ENCODE measurements around the gene CASQ2. TPM values are rescaled to one million over a fixed set of nuclear protein-coding genes. Genes with fewer than 3 reads are reported as not detected.

CASQ2 gene
- total and polyA plus RNA-seq, 2 of the 13 experiments (the other 11 are each of a cell fraction or from before 2014, with no cell fraction given), result not detected

GRCh38 chr1:115714572-115715141 is 53.9 kb downstream of the CASQ2 start:
- peak; percentile 41 for DNase-seq (ENCODE audit: low spot score)

More at GRCh38 chr1:115714572-115715141, 53.9 kb downstream of the CASQ2 start:
- CTCF ChIA-PET (ENCODE audit: low intra/inter-chr PET ratio, low total read pairs), result no interaction called here
- H3K4me2 ChIP-seq (ENCODE audit: low read depth, low read length), result peak overlapping the region; percentile 21; the same call in 1 of the 2 replicates
- no CpG with 5 or more reads among the region's 1 CpG for WGBS (ENCODE audit: low lambda C conversion rate)
- H2AFZ ChIP-seq (ENCODE audit: low read length), result no peak overlapping the region
- in situ Hi-C loops (cut with HindIII; ENCODE audit: extremely low pct_ligation_motif_present, low pct_unique_long_range_greater_than_20kb) (loop anchor here (5.0 kb wide), 1 partner anchor 58 kb away; no protein-coding TSS in a partner anchor), intact Hi-C loops (cut with micrococcal nuclease; ENCODE audit: unreplicated experiment) (no loop called here)
- no peaks in the 10 kb centered on the region for H3K9me3 ChIP-seq (ENCODE audit: low read length)
- BruUV-seq (replicated peaks), result no TSS peak
- H3K27me3 ChIP-seq (ENCODE audit: control insufficient read depth in 1 of 2, insufficient read depth in 2 of 2, low read length in 2 of 2), result no peaks in the 10 kb centered on the region
- no peak overlapping the region for H3K27ac ChIP-seq (ENCODE audit: extremely low read length, insufficient read depth, low read length)
- POLR2A ChIA-PET, result no interaction called here
- ATAC-seq (peak; percentile 52), FAIRE-seq (no peak)
- no peaks in the 10 kb centered on the region for H4K20me1 ChIP-seq (ENCODE audit: insufficient read depth, low read length)
- peaks cover 47% of the 10 kb centered on the region for H3K4me1 ChIP-seq (ENCODE audit: insufficient read depth, low read length)
- TF ChIP-seq MTA3 (CRISPR knock-in tag; IDR thresholded peaks at IDR 0.05) (no peak), ZNF615 (CRISPR knock-in tag; IDR thresholded peaks at IDR 0.05; ENCODE audit: borderline replicate concordance) (no peak), ZNF576 (CRISPR knock-in tag; IDR thresholded peaks at IDR 0.05) (no peak), TCF7 (IDR thresholded peaks at IDR 0.05; ENCODE audit: low read depth) (no peak), KDM2A (CRISPR knock-in tag; IDR thresholded peaks at IDR 0.05; ENCODE audit: borderline replicate concordance, low read depth) (no peak), NFKB2 (CRISPR knock-in tag; IDR thresholded peaks at IDR 0.05; ENCODE audit: borderline replicate concordance) (no peak), ZNF318 (CRISPR knock-in tag; IDR thresholded peaks at IDR 0.05) (no peak), GMEB1 (CRISPR knock-in tag; IDR thresholded peaks at IDR 0.05; ENCODE audit: borderline replicate concordance) (no peak)
- no peak overlapping the region for H3K9ac ChIP-seq (ENCODE audit: insufficient read depth, low read depth, low read length)
- no peaks in the 10 kb centered on the region for H3K36me3 ChIP-seq (replicated peaks in 1 of 2; ENCODE audit: control insufficient read depth in 1 of 2, insufficient read depth in 2 of 2, low read length in 2 of 2)
- H3K4me3 ChIP-seq (replicated peaks in 1 of 3; ENCODE audit: insufficient read depth in 1 of 3, low read depth in 2 of 3, low read length in 3 of 3), result no peak overlapping the region
- H3K79me2 ChIP-seq (ENCODE audit: insufficient read depth, low read length), result no peaks in the 10 kb centered on the region
